GM12892 (cell line): Measurements from ENCODE around the gene NFASC.

Source experiments
- POLR2A ChIP-seq: IDR thresholded peaks from 2 replicates; pipeline ENCODE4 v1.6.1; 2011; ENCODE audit warnings: low read depth, low read length, control low read depth
- POLR2AphosphoS5 ChIP-seq: IDR thresholded peaks from 2 replicates; pipeline ENCODE4 v1.6.1; 2011; ENCODE audit warnings: low read depth, low read length, control low read depth
- TAF1 ChIP-seq: IDR thresholded peaks from 2 replicates; pipeline ENCODE4 v1.6.1; 2011; ENCODE audit warnings: low read depth, mild to moderate bottlenecking, control low read depth, low read length, borderline replicate concordance

DNA sequence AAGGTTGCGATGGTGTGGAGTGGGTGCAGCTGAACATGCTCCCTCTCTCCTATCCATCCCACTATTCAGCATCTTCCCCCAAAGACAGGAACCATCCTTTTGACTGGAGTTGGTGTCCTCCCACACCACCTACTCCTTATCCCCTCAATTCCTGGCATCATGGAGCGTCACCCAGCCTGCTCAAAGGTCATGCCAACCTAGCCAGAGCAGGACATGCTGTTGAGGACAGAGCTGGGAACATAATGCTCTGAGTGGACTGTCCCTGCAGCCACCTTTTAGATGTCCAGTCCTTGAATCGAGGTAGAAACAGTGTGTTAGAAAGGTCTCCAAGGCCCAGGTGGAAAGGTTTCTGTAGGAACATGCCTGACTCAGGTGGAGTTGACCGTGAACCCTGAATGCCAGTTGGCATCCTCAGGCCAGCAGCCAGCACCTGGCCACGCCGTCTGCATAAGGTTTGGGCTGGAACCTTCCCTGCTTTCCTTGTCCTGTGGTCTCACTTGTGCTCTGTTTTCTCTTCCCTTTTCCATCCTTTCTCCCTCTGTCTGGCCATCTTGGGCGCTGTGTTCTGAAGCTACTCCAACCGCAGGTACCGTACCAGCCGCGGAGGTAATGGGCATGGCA, 120.2 kb downstream of the NFASC start:
- TF ChIP-seq POLR2A (no peak), POLR2AphosphoS5 (no peak), TAF1 (no peak)
